Spleen (tissue), 11 donors: ENCODE results near the gene INHBB. TPM values are rescaled to one million over a fixed set of nuclear protein-coding genes. Genes with fewer than 3 reads are reported as not detected.

Source experiments
- DNase-seq: peaks from one replicate; pipeline ENCODE4 v3.0.0-alpha.2; 2020
- H3K27ac ChIP-seq, 8 donors: fragments of 200-600 bp; sonication (generic) in 7 of 8; 1 replicate in 4 of 8; 2 replicates in 4 of 8; pipeline versions ENCODE4 v1.5.0 to v1.8.0; 2016 to 2021; ENCODE audit warnings: inconsistent platforms in 4 of 8, mild to moderate bottlenecking in 4 of 8, moderate library complexity in 1 of 8
- H3K27me3 ChIP-seq, 7 donors: fragments of 200-600 bp; sonication (generic) in 6 of 7; replicated peaks in 1 of 7; 1 replicate in 4 of 7; 2 replicates in 3 of 7; pipeline versions ENCODE4 v1.5.0 to v1.8.0; 2016 to 2021; ENCODE audit warnings: inconsistent platforms in 3 of 7, mild to moderate bottlenecking in 1 of 7
- H3K36me3 ChIP-seq, 6 donors: fragments of 200-600 bp; sonication (generic) in 5 of 6; 1 replicate in 4 of 6; 2 replicates in 2 of 6; pipeline versions ENCODE4 v1.5.0 to v1.8.0; 2016 to 2021; ENCODE audit warnings: inconsistent platforms in 2 of 6
- H3K4me1 ChIP-seq, 6 donors: fragments of 200-600 bp; sonication (generic) in 5 of 6; 1 replicate in 3 of 6; 2 replicates in 3 of 6; pipeline versions ENCODE4 v1.5.0 to v1.8.0; 2016 to 2021; ENCODE audit warnings: inconsistent platforms in 3 of 6
- H3K4me3 ChIP-seq, 8 donors: fragments of 200-600 bp; sonication (generic) in 7 of 8; 1 replicate in 4 of 8; 2 replicates in 4 of 8; pipeline versions ENCODE4 v1.5.0 to v1.8.0; 2016 to 2021; ENCODE audit warnings: inconsistent platforms in 4 of 8, mild to moderate bottlenecking in 4 of 8, moderate library complexity in 2 of 8
- H3K9me3 ChIP-seq, 8 donors: fragments of 200-600 bp; sonication (generic) in 7 of 8; 1 replicate in 4 of 8; 2 replicates in 4 of 8; pipeline versions ENCODE4 v1.5.0 to v1.8.0; 2016 to 2021; ENCODE audit warnings: inconsistent platforms in 4 of 8
- POLR2A ChIP-seq, 3 donors: fragments of 450-650 bp; IDR thresholded peaks; one replicate each; pipeline ENCODE4 v1.5.1; 2017; ENCODE audit warnings: antibody characterized with exemption in 3 of 3, mild to moderate bottlenecking in 1 of 3
- POLR2AphosphoS5 ChIP-seq, 3 donors: sonication (generic); formaldehyde crosslinking; IDR thresholded peaks; one replicate each; pipeline ENCODE4 v1.5.1; 2017; ENCODE audit warnings: antibody characterized with exemption in 3 of 3
- WGBS, 5 donors: extraction: QIAGEN DNeasy Blood & Tissue Kit in 3 of 5; methylation state at CpG; one replicate each; pipeline versions ENCODE4 v1.1.5 to v1.1.7; 2013 to 2018; 5-methylcytosine and 5-hydroxymethylcytosine counted together
- intact Hi-C: fragments of 100-400 bp; cut with DNase I; formaldehyde crosslinking; loops from one replicate; pipeline ENCODE4 v1.15.0; 2023; ENCODE audit warnings: low total_unique reads
- polyA plus RNA-seq, 3 donors: library from polyadenylated mRNA; stranded (reverse); fragments of 200-250 nt; gene quantifications; one replicate each; pipeline ENCODE4 v1.2.1, GENCODE V29; 2013
- total RNA-seq, 7 donors: library from RNA; depleted of rRNA in 3 of 7; stranded (reverse); fragments of >200 nt in 3 of 7; fragmentation: NEBNext Ultra II Directional in 4 of 7; extraction: Animal tissue kit (Norgen Biotek cat#: 25700) in 4 of 7; gene quantifications; one replicate each; pipeline versions ENCODE4 v1.1.0 to v1.2.1, GENCODE V29; 2016 to 2021
- TF ChIP-seq, protein P1 (sequence below), 11 experiments: fragments of 200-600 bp in 7 of 11; fragments of 450-650 bp in 4 of 11; sonication (generic) in 4 of 11; IDR thresholded peaks in 8 of 11; conservative IDR thresholded peaks in 3 of 11; 1 replicate in 7 of 11; 2 replicates in 4 of 11; pipeline versions ENCODE4 v1.4.0 to v1.8.0; 2016 to 2021; ENCODE audit warnings: antibody characterized with exemption in 11 of 11, inconsistent platforms in 4 of 11, mild to moderate bottlenecking in 1 of 11
- donor health status: healthy with polysubstance abuse.
- donor health status: DM: no; HTN: no; CAD: no; lungs with moderate emphysema.
- donor health status: DM: no; HTN: no; CAD: no.
- donor health status: Bipolar disorder and iron deficiency.
- donor health status: healthy.
- donor health status: DM: no; HTN: no; CAD: no.
- donor health status: DM: yes; HTN: yes; CAD: no.

INHBB gene
- total and polyA plus RNA-seq, 10 donors = 0.26 to 1.5 (median 0.67) TPM

DNA sequence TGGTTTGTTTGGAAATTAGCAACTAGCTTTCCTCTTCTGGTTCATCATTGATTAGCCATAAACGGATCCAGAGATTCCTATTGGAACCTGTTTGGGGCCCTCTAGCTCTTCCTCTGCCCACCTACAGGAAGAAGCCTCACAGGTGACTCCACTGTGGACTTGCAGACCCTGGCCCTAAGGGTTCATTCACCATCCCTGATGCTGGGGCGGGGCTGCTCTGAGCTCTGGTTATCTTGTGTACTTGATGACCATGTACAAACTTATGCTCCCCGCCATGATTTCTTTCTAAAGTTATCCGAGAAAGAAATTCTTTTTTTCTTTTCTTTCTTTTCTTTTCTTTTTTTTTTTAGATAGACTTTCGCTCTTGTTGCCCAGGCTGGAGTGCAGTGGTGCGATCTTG is 33.9 kb upstream of the INHBB start:
- TF ChIP-seq POLR2AphosphoS5 (IDR thresholded peaks at IDR 0.05) (no peak), POLR2A (IDR thresholded peaks at IDR 0.05) (no peak)
- TF ChIP-seq, protein P1, sequence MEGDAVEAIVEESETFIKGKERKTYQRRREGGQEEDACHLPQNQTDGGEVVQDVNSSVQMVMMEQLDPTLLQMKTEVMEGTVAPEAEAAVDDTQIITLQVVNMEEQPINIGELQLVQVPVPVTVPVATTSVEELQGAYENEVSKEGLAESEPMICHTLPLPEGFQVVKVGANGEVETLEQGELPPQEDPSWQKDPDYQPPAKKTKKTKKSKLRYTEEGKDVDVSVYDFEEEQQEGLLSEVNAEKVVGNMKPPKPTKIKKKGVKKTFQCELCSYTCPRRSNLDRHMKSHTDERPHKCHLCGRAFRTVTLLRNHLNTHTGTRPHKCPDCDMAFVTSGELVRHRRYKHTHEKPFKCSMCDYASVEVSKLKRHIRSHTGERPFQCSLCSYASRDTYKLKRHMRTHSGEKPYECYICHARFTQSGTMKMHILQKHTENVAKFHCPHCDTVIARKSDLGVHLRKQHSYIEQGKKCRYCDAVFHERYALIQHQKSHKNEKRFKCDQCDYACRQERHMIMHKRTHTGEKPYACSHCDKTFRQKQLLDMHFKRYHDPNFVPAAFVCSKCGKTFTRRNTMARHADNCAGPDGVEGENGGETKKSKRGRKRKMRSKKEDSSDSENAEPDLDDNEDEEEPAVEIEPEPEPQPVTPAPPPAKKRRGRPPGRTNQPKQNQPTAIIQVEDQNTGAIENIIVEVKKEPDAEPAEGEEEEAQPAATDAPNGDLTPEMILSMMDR (IDR thresholded peaks at IDR 0.05 in 8 of 11, conservative IDR thresholded peaks at IDR 0.05 in 3 of 11) = no peak
- H3K27ac ChIP-seq = no peak overlapping the region
- H3K4me3 ChIP-seq = no peak overlapping the region
- peaks cover 0 to 11% (median 0%) of the 10 kb centered on the region in 7 donors for H3K27me3 ChIP-seq
- H3K9me3 ChIP-seq = no peaks in the 10 kb centered on the region
- peaks cover 5 to 29% (median 20%) of the 10 kb centered on the region in 6 donors for H3K4me1 ChIP-seq
- H3K36me3 ChIP-seq = peaks cover 0 to 16% (median 0%) of the 10 kb centered on the region in 6 donors
- intact Hi-C loops = loop anchor here (10.0 kb wide), 1 partner anchor 197 kb away; no protein-coding TSS in a partner anchor
- WGBS, 5 donors = 80 to 95% (median 89%) methylated on average over 6 of the region's 6 CpGs
- peak; percentile 59 for DNase-seq

DNA sequence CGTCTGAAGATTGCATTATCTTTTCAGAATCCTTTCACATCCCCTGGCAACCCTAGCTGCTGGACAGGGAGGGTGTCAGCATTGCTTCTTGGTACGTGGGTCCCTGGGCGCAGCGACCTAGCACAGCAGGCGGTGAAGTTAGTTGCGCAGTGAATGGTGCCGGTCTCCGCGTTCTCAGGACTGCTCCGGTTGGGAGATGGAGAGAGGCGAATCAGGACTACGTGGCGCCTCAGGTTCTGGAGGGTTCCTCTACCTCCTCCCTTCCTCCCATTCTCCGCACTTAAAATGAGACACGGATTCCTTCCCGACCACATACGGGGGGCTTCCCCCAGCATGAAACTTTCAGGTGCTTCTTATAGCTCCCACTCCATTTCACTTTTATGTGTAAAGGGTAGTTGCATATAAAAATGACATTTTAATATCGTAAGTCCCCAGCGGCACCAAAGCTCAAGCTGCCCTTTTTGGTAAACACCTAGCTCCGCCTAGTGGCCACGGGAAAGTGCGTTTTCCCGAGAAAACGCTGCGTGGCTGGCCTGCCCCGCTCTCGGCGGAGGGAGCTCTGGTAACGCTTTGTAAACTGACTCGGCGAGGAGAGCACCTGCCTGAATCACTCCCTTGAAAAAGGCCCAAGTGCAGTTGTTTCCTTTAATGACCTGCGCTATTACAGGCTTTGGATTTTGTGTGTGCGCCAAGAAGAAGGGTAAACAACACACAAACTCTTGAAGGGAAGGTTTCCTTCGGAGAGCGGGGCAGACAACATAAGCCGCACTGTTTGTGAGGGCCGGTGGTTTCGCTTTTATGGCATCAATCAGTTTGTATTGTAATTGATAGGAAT is 32.9 kb upstream of the INHBB start:
- H3K4me3 ChIP-seq = peak overlapping the region; percentile 10 to 63 (median 31)
- peak overlapping the region in 1 of 8 donors; percentile 31 for H3K27ac ChIP-seq
- DNase-seq = peak; percentile 94
- peaks cover 0 to 9% (median 0%) of the 10 kb centered on the region in 6 donors for H3K36me3 ChIP-seq
- H3K9me3 ChIP-seq = no peaks in the 10 kb centered on the region
- intact Hi-C loops = loop anchor here (10.0 kb wide), 1 partner anchor 198 kb away; no protein-coding TSS in a partner anchor
- H3K4me1 ChIP-seq = peaks cover 5 to 29% (median 20%) of the 10 kb centered on the region in 6 donors
- H3K27me3 ChIP-seq = peaks cover 0 to 11% (median 0%) of the 10 kb centered on the region in 7 donors
- WGBS, 5 donors = 8 to 17% (median 11%) methylated on average over 38 of the region's 38 CpGs
- TF ChIP-seq POLR2AphosphoS5 (IDR thresholded peaks at IDR 0.05) (peak; percentile 18 to 65 (median 60)), POLR2A (IDR thresholded peaks at IDR 0.05) (no peak)
- TF ChIP-seq, protein P1 (IDR thresholded peaks at IDR 0.05 in 8 of 11, conservative IDR thresholded peaks at IDR 0.05 in 3 of 11) = peak; percentile 76 to 91 (median 87)

DNA sequence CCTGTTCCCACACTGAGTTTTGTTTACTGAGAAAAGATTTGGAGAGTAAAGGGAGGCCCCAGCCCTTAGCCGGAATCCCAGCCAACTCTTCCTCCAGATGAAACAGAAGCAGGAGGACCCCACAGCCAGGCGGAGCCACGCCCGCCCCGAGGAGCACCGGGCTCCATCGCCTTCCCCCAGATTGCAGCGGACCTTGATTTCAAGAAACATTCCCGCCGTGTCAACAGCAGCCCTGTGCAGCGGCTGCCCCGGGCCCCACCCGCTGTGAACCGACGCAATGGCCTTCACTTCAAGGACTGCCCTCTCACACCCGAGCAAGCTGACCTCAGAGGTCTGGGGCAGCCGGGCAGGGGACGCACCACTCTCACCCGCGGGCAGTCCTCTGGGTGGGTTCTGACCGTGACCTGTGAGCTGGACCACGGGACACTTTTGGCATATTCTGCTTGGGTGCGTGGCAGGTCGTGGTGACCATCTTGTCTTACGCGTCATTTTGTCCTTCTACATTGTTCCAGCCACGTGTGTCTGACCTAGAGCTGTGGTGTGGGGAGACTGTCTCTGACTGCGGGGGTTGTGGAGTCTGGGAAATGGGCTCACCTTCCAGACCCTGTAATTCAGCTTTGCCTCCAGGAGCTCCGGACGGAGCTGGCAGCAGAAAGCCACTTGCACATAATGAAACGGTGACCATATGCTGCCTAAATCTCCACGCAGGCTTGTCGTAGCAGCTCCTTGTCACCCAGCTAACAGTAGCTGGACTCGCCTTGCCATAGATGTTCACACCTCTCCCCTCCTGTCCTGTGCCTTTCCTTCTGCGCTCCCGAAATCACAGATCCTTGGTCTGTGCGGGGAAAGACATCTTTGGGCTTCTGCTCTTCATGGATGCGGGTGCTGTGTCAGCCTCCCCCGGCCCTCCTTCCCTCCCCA is 32.0 kb upstream of the INHBB start:
- Histone ChIP-seq H3K4me3 (peak overlapping the region; percentile 10 to 63 (median 31)), H3K27me3 (peaks cover 0 to 11% (median 0%) of the 10 kb centered on the region in 7 donors), H3K9me3 (no peaks in the 10 kb centered on the region), H3K27ac (peak overlapping the region in 1 of 8 donors; percentile 31), H3K4me1 (peaks cover 5 to 36% (median 20%) of the 10 kb centered on the region in 6 donors), H3K36me3 (peaks cover 0 to under 1% (median 0%) of the 10 kb centered on the region in 6 donors)
- TF ChIP-seq, protein P1 (IDR thresholded peaks at IDR 0.05 in 8 of 11, conservative IDR thresholded peaks at IDR 0.05 in 3 of 11) = no peak
- peak in 2 of 3 donors; percentile 17 to 53 for TF ChIP-seq POLR2AphosphoS5 (IDR thresholded peaks at IDR 0.05)
- 63 to 77% (median 72%) methylated on average over 28 to 39 of the region's 39 CpGs for WGBS, 5 donors
- peak; percentile 80 for DNase-seq
- intact Hi-C loops = loop anchor here (10.0 kb wide), 1 partner anchor 199 kb away; no protein-coding TSS in a partner anchor
